ENCODE measurements around the gene SEC14L5.
A peak's percentile ranks its signal among the peaks of the same experiment; 100 is the strongest.

SEC14L5 gene

GRCh38 chr16:5033256-5034166, 75.4 kb downstream of the SEC14L5 start, which contains the start of gene NAGPA:
NAGPA (minus strand) TSS chr16:5033935; CDS start chr16:5033914, 21 bp downstream.
- ChIA-PET POLR2A (interaction anchor here (0.6 kb wide), 1 partner anchor 10 kb away, joined by 3 read pairs; no protein-coding TSS in a partner anchor), CTCF (no interaction called here)
- peak; percentile 89 for DNase-seq (ENCODE audit: extremely low spot score)
- peak; percentile 39; the same call in 1 of the 2 replicates for TF ChIP-seq ARNT (IDR thresholded peaks at IDR 0.05)
- peak; percentile 76 for TF ChIP-seq ELF4 (IDR thresholded peaks at IDR 0.05)
- TF ChIP-seq FOXM1 (IDR thresholded peaks at IDR 0.05; ENCODE audit: borderline replicate concordance), result no peak
- TF ChIP-seq BHLHE40 (IDR thresholded peaks at IDR 0.05; ENCODE audit: borderline replicate concordance), result no peak
- peak; percentile 47; the same call in 1 of the 2 replicates for TF ChIP-seq NFRKB (IDR thresholded peaks at IDR 0.05)
- TF ChIP-seq L3MBTL2 (conservative IDR thresholded peaks at IDR 0.05), result peak; percentile 60; the same call in 1 of the 2 replicates

GRCh38 chr16:5034167-5034523, 76.0 kb downstream of the SEC14L5 start:
- POLR2A ChIA-PET, result no interaction called here
- no peak for DNase-seq (ENCODE audit: extremely low spot score)
- TF ChIP-seq SUZ12 (IDR thresholded peaks at IDR 0.05), result no peak
- no peak for TF ChIP-seq FOXA1 (IDR thresholded peaks at IDR 0.05)
- TF ChIP-seq ELF4 (IDR thresholded peaks at IDR 0.05), result no peak
- TF ChIP-seq L3MBTL2 (conservative IDR thresholded peaks at IDR 0.05), result no peak
- TF ChIP-seq BHLHE40 (IDR thresholded peaks at IDR 0.05; ENCODE audit: borderline replicate concordance), result no peak
- no peak for TF ChIP-seq SP1 (IDR thresholded peaks at IDR 0.05)
- TF ChIP-seq ZNF384 (IDR thresholded peaks at IDR 0.05), result no peak
- no peak for TF ChIP-seq HDGF (IDR thresholded peaks at IDR 0.05; ENCODE audit: borderline replicate concordance)
- no peak for TF ChIP-seq LEF1 (IDR thresholded peaks at IDR 0.05; ENCODE audit: borderline replicate concordance)
- TF ChIP-seq PKNOX1 (IDR thresholded peaks at IDR 0.05), result no peak
- no peak for TF ChIP-seq CTBP1 (IDR thresholded peaks at IDR 0.05; ENCODE audit: borderline replicate concordance)
- TF ChIP-seq NFRKB (IDR thresholded peaks at IDR 0.05), result no peak
- no peak for TF ChIP-seq TARDBP (IDR thresholded peaks at IDR 0.05)
- no peak for TF ChIP-seq FOXM1 (IDR thresholded peaks at IDR 0.05; ENCODE audit: borderline replicate concordance)
- no peak for TF ChIP-seq FOXK2 (IDR thresholded peaks at IDR 0.05)
- no peak for TF ChIP-seq ARNT (IDR thresholded peaks at IDR 0.05)
- CTCF ChIA-PET, result no interaction called here

- no peak for TF ChIP-seq L3MBTL2 (conservative IDR thresholded peaks at IDR 0.05)
- no peak for TF ChIP-seq FOXM1 (IDR thresholded peaks at IDR 0.05; ENCODE audit: borderline replicate concordance)
- TF ChIP-seq FOXK2 (IDR thresholded peaks at IDR 0.05), result no peak
- TF ChIP-seq HDGF (IDR thresholded peaks at IDR 0.05; ENCODE audit: borderline replicate concordance), result no peak
- no peak for TF ChIP-seq LEF1 (IDR thresholded peaks at IDR 0.05; ENCODE audit: borderline replicate concordance)
- TF ChIP-seq TARDBP (IDR thresholded peaks at IDR 0.05), result no peak
- ChIA-PET CTCF (no interaction called here), POLR2A (no interaction called here)
- DNase-seq (ENCODE audit: extremely low spot score), result no peak
Observed at GRCh38 chr16:5035909-5036227, 77.7 kb downstream of the SEC14L5 start.

- TF ChIP-seq TARDBP (IDR thresholded peaks at IDR 0.05) (no peak), FOXK2 (IDR thresholded peaks at IDR 0.05) (no peak), ELF4 (IDR thresholded peaks at IDR 0.05) (no peak), SP1 (IDR thresholded peaks at IDR 0.05) (no peak), FOXM1 (IDR thresholded peaks at IDR 0.05; ENCODE audit: borderline replicate concordance) (no peak), NFRKB (IDR thresholded peaks at IDR 0.05) (no peak), SUZ12 (IDR thresholded peaks at IDR 0.05) (no peak), PKNOX1 (IDR thresholded peaks at IDR 0.05) (no peak), ZNF384 (IDR thresholded peaks at IDR 0.05) (no peak), FOXA1 (IDR thresholded peaks at IDR 0.05) (no peak), ARNT (IDR thresholded peaks at IDR 0.05) (no peak), BHLHE40 (IDR thresholded peaks at IDR 0.05; ENCODE audit: borderline replicate concordance) (no peak), CTBP1 (IDR thresholded peaks at IDR 0.05; ENCODE audit: borderline replicate concordance) (no peak)
- DNase-seq (ENCODE audit: extremely low spot score), result no peak
- ChIA-PET POLR2A (no interaction called here), CTCF (no interaction called here)
Observed at GRCh38 chr16:5036228-5037156, 78.4 kb downstream of the SEC14L5 start.

- TF ChIP-seq SUZ12 (IDR thresholded peaks at IDR 0.05), result no peak
- no peak for TF ChIP-seq NFRKB (IDR thresholded peaks at IDR 0.05)
- no peak for TF ChIP-seq BHLHE40 (IDR thresholded peaks at IDR 0.05; ENCODE audit: borderline replicate concordance)
- TF ChIP-seq TARDBP (IDR thresholded peaks at IDR 0.05), result no peak
- POLR2A ChIA-PET, result interaction anchor here (0.8 kb wide), 1 partner anchor 82 kb away, joined by 3 read pairs; the partner anchor contains the start of gene SEC14L5
- CTCF ChIA-PET, result no interaction called here
- DNase-seq (ENCODE audit: extremely low spot score), result no peak
Observed at GRCh38 chr16:5040451-5040850, 82.3 kb downstream of the SEC14L5 start.

- no peak for DNase-seq (ENCODE audit: extremely low spot score)
- ChIA-PET CTCF (interaction anchor here (0.6 kb wide), 1 partner anchor 52 kb away, joined by 3 read pairs; no protein-coding TSS in a partner anchor), POLR2A (no interaction called here)
- TF ChIP-seq FOXM1 (IDR thresholded peaks at IDR 0.05; ENCODE audit: borderline replicate concordance), result no peak
- TF ChIP-seq BHLHE40 (IDR thresholded peaks at IDR 0.05; ENCODE audit: borderline replicate concordance), result no peak
- TF ChIP-seq ARNT (IDR thresholded peaks at IDR 0.05), result no peak
- no peak for TF ChIP-seq L3MBTL2 (conservative IDR thresholded peaks at IDR 0.05)
- no peak for TF ChIP-seq TARDBP (IDR thresholded peaks at IDR 0.05)
- TF ChIP-seq FOXA1 (IDR thresholded peaks at IDR 0.05), result no peak
- no peak for TF ChIP-seq HDGF (IDR thresholded peaks at IDR 0.05; ENCODE audit: borderline replicate concordance)
- no peak for TF ChIP-seq ELF4 (IDR thresholded peaks at IDR 0.05)
- TF ChIP-seq SP1 (IDR thresholded peaks at IDR 0.05), result no peak
- TF ChIP-seq PKNOX1 (IDR thresholded peaks at IDR 0.05), result no peak
- TF ChIP-seq FOXK2 (IDR thresholded peaks at IDR 0.05), result no peak
- TF ChIP-seq LEF1 (IDR thresholded peaks at IDR 0.05; ENCODE audit: borderline replicate concordance), result no peak
- no peak for TF ChIP-seq NFRKB (IDR thresholded peaks at IDR 0.05)
Observed at GRCh38 chr16:5041600-5042133, 83.5 kb downstream of the SEC14L5 start.
